GM19397 (cell line): ENCODE measurements around the gene TMEM156.

ENCODE experiments used
- ATAC-seq: cut with Tn5 transposase; IDR thresholded peaks from one replicate; pipeline ENCODE4 v1.9.1; 2021; ENCODE audit warnings: mild to moderate bottlenecking, moderate library complexity; ENCODE audit not compliant: unreplicated experiment

TMEM156 gene

GRCh38 chr4:38930707-38931106, 101.5 kb downstream of the TMEM156 start:
- no peak for ATAC-seq

DNA sequence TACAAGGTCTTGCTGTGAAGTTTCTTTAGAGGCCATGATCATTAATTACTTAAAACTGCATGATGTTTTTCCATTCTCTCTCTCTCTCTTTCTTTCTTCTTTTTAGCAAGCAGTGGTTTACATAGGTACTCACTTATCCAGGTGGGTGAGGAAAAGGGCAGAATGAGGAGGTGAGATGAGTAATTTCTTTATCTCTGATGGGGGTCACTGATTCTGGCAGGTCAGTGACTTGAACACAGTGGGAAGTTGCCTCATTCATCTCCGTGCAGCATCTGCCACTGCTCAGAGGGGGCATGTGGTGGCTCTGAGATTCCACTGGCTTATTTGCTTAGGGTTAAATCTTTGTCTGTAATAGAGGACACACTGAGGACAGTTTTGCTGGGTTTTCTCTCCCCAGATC, 102.0 kb downstream of the TMEM156 start:
- no peak for ATAC-seq

DNA sequence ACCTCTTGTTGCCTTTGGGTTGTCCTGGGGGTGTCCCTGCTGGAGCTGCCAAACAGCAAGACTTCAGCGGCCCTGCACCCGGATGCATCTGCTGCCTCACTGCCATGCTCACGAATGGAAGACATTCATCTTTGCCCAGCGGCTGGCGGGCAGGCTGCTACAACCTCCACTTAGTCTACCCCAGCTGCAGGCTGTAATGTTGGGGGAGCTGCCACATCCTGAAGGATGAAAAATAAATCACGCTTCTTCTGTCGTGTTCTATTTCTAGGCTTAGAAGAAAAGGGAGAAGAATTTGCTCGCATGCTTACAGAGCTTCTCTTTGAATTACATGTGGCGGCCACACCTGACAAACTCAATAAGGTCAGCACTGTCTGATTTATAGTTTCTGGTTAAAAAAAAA, 103.2 kb downstream of the TMEM156 start:
- no peak for ATAC-seq

DNA sequence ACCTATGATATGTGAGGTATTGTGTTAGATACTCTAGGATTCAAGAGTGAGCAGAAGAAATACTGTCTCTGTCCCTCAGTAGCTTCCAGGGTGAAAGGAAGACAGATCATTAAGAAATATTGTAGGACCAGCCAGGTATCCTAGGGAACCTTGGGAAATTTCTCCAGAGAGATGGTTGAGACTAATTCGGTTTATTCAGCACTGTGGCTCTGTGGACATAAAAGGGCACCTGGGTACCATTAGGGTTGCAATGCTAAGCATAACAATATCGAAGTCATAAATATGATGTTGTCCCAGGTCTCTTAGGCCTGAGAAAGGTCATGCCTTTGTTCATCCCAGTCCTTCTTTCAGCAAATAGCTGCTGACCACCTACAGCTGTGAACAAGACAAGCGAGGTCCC, 103.6 kb downstream of the TMEM156 start:
- ATAC-seq: no peak

- no peak for ATAC-seq
Measured at GRCh38 chr4:38926896-38927295, 105.3 kb downstream of the TMEM156 start.

DNA sequence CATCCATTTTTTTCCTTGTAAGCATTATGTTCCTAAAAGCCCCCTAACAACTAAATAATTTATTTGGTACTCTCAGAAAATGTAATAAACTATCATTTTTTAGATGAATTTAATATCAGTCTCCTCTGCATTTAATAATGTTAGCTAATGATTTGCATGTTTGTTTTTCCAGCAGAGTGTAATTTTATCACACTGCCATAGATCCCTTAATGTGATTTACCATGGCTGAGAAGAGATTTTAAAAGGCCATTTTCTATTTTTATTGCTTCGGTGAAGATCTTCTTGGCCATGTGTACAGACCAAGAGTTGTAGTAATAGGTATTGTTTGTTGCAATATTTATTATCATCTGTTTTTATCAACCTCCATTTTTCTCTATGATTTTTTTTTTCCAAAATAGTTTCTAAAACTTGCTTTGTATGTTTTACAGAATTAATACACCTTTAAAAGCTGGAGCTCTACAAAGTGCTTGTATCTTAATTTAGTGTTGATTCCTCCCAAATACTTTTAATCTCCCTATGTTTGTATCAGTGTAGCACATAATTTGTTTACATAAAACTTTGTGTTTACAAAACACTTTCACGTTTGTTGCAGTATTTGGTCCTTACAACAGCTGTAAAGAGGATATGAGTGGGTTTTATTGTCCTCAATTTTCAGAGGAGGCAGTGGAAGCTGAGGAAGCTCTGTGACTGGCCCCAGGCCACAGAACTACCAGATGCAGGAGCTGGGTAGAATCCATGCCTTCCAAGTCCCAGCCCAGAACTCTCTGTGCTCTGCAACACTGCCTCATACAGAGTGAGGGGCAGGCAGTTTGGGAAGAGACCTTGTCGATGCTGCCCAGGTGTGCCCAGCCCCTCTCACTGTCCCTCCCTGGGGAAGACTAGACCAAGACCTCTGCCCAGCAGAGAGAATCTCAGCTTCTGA, 106.5 kb downstream of the TMEM156 start:
- no peak for ATAC-seq

DNA sequence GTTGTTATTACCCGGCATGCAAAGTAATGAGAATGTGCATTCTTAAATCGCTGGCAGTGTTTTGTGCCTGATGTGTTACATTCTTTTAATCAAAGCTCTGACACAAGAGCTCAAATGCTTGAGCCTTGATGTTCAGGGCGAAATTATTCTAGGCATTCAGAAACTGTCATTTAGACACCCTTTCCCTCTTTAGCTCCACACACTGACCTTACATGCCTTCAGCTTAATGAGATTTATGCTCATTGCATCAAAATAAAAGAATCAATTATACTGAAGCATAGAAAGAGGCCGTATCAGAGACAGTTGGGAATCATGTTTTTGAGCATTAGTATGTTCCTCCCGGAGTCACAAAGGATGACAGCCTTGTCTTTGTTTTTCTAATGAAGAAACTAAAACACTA, 107.9 kb downstream of the TMEM156 start:
- ATAC-seq: no peak

GRCh38 chr4:38923746-38924145, 108.5 kb downstream of the TMEM156 start:
- ATAC-seq: no peak

GRCh38 chr4:38921151-38921550, 111.1 kb downstream of the TMEM156 start:
- ATAC-seq: no peak

- no peak for ATAC-seq
Measured at GRCh38 chr4:38920677-38921076, 111.5 kb downstream of the TMEM156 start.

DNA sequence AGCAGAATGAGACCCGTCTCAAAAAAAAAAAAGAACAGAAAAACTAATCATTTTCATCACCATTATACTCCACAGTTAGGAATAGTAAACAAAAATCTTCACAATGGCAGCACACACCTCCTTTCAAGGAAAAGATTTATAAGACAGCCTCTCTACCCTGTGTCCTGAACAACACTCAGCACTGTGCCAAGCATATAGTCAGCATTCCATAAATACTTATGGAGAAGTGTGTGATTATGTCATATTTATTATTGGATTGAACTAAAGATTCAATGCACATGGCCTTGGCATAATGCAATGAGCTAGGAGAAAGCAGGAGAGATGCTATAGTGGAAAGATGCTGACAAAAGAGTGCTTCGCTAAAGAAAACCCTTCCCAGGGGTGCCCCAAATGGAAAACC, 112.0 kb downstream of the TMEM156 start:
- no peak for ATAC-seq

DNA sequence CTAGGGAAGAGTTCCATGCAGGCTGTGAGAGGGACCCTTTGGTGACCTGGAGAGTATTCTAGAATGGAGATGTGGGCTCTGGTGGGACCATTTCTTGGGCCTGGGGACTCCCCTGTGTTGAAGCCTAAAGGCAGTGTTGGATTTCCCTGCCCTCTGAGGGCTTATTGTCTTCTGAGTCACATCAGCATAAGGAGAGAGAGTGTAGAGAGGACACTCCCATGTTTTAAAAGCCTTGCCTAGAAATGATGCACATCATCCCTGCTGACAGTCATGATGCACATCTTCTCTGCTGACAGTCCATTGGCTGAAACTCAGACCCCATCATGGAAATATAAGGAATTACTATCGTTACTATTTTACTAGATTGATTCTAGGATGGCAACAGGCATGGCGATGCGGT, 112.7 kb downstream of the TMEM156 start:
- no peak for ATAC-seq

DNA sequence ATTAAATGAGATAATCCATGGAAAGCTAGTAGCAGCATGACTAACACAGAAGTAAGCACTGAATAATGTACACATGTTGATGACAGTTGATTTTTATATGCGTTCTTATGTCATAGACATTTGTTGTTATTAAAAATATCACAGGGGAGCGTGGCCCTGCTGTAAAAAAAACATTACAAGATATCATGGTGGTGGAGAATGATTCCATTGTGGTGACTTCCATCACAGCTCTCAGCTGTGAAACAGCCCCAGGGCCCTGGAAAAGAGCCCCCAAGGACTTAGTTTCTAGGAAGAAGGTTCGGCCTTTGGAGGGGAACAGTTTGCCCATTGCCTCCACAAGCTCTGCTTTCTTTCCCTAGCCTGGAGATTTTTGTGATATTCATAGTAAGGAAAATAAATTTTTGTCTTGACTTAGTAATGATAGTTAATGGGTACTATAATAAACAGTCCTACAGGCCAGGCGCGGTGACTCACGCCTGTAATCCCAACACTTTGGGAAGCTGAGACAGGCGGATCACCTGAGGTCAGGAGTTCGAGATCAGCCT, 114.7 kb downstream of the TMEM156 start:
- ATAC-seq: no peak
